ENCODE data around the gene DBX1.

The DBX1 gene

DNA sequence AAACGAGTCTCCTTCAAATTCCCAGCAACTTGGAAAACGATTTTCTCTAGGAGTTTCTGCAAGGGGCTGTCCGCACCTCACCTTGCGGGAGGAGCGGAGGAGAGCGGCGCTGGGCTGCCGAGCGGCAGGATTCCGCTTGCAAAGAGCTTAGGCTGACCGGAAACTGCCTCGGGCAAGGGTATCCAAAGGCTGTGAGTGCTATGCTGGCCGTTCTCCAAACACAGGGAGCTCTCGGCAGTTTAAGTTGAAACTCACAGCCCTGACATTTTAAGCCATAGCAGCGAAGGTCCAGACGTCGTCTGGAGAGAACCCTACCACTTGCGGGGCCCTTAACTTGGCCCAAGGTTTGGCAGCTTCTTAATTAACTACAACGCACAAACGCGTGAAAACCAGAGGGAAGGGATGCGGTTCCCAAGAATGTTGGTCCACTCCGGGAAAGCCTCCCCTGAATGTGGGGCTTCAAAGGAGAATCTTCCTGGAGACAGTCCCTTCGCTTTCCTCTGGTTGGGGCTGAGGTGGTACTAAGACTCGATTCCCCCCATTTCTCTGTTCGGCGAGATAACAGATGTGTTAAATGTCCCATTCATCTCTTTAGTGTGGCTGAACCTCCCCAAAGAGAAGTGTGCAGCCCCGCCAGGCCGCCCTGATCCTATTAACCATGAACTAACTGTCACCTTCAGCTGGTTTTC lies 1.1 kb upstream of the DBX1 start:
- no peak for DNase-seq (ENCODE audit: low read depth)
- no peak overlapping the region for H3K4me3 ChIP-seq (ENCODE audit: low read depth, low read length)
- TF ChIP-seq, protein P1, sequence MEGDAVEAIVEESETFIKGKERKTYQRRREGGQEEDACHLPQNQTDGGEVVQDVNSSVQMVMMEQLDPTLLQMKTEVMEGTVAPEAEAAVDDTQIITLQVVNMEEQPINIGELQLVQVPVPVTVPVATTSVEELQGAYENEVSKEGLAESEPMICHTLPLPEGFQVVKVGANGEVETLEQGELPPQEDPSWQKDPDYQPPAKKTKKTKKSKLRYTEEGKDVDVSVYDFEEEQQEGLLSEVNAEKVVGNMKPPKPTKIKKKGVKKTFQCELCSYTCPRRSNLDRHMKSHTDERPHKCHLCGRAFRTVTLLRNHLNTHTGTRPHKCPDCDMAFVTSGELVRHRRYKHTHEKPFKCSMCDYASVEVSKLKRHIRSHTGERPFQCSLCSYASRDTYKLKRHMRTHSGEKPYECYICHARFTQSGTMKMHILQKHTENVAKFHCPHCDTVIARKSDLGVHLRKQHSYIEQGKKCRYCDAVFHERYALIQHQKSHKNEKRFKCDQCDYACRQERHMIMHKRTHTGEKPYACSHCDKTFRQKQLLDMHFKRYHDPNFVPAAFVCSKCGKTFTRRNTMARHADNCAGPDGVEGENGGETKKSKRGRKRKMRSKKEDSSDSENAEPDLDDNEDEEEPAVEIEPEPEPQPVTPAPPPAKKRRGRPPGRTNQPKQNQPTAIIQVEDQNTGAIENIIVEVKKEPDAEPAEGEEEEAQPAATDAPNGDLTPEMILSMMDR (IDR thresholded peaks at IDR 0.05; ENCODE audit: insufficient read depth, low read depth, low read length, missing control alignments), result no peak

DNA sequence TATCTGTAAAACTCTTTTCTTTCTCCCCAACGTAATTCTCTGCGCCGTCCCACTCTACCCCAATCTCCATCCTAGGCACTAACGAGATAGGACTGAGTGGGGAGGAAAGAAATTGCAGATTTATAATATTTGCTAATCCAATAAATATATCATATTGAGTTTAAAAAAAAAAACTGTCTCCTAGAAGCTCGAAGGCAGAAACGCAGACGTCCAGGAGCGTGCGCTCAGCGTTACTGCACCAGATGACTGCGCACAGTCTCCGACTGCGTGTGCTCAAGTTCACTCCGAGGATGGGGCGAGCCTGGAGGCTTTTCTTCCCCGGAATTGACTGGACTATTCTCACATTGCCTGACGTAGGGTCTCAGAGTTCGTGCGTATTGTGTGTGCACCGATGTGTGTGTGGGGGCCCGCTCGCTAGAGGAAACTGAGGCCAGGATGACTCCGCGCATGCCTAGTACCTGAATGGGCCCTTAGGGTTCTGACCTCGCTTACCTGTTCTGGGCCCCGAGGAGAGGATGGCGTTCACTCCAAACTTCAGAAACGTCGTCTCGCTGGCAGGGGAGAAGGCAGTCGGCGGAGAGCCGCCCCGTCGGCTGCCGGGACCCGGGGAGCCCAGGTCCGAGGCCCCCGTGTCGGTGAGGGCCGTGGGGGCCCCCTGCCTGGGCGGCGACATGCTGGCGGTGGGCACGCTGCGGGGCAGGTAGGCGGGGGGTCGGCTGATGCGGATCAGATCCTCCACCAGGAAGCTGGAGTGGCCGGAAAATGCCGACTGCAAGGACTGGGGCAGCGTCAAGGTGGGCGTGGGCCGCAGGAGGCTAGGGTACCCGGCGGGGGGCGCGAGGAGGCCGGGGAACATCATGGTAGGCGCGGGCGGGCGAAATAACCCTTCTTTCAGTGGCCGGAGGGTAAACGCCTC lies 551 bp downstream of the DBX1 start:
- no peak overlapping the region for H3K4me3 ChIP-seq (ENCODE audit: low read depth, low read length)
- no peak for DNase-seq (ENCODE audit: low read depth)
- TF ChIP-seq, protein P1 (IDR thresholded peaks at IDR 0.05; ENCODE audit: insufficient read depth, low read depth, low read length, missing control alignments), result no peak

DNA sequence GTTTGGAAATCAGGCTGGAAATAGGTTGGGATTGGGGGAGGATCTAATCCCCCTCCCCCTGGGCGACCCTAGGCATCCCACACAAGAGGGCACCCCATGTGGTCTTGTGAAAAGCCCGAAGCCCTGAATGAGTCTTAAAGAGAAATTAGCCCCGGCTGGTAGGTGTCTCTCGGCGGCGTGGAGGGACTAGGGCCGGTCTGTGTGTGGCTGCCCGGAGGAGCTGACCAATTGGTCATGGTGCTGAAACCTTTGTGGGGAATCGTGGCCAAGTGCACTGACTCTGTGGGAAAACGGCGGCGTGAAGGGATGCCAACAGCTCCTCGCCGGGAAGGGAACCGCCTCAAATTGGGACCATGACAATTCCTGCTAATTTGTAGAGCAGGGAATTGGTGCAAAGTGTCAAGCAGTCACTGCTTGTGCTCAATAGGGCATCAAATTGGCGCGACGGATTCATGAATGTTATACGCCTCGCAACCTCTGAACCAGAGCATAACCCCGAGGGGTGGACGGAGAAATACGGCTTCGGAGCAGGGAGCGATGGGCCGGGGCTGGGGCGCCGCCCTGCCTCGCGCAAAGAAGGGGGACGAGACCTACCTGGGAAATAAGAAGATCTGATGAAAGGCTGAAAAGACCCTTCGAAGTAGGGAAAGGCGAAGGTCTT lies 1.5 kb downstream of the DBX1 start:
- TF ChIP-seq, protein P1 (IDR thresholded peaks at IDR 0.05; ENCODE audit: insufficient read depth, low read depth, low read length, missing control alignments), result no peak
- no peak overlapping the region for H3K4me3 ChIP-seq (ENCODE audit: low read depth, low read length)
- DNase-seq (ENCODE audit: low read depth), result peak; percentile 12

DNA sequence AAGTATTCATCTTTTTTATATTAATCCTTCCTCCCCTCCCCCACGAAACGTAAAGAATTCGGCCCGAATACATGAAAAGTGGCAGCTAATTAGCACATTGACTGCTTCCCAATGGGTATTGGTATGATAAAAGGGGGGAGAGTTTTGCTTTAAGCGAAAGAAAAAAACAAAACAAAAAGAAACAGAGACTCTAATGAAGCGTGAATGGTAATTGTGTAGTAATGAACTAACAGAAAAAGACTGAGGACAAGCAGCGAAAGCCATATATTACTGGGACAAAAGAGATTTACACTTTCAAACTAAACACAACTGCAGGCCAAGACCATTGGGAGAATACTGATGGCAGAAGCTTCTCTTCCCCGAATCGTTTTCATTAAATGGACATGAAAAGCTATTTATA lies 2.5 kb downstream of the DBX1 start:
- no peak overlapping the region for H3K4me3 ChIP-seq (ENCODE audit: low read depth, low read length)
- DNase-seq (ENCODE audit: low read depth), result no peak
- TF ChIP-seq, protein P1 (IDR thresholded peaks at IDR 0.05; ENCODE audit: insufficient read depth, low read depth, low read length, missing control alignments), result no peak

DNA sequence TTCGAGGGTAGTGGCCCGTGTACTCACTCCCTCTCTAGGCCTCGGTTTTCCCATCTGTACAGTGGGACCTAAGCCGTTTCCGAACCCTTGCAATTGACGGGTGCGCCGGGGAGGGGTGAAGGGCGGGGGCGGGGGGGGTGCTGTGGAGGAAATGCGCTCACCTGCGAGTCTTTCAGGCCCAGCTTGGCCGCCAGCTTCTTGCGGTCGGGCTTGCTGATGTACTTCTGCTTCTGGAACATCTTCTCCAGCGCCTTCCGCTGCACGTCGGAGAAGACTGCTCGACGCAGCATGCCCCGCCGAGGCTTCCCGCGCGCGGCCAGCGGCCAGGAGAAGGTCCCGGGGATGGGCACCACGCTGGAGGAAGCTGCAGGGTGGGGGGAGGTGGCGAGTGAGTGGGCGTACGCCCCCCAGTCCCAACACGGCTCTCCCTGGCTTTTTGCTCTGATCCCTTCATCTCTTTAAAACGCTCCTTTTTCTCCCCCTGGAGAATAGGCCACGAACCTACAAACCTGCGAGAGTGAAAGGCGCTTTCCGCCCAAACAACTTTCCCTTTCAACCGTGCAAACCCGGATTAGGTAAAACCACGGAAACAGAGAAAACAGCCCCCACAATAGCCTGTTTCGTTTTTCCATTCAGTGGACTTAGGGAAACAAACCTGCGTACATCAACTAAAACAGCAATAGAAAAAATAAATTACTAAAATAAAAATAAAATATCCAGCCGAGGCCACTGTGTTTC lies 3.2 kb downstream of the DBX1 start:
- peak; percentile 39 for DNase-seq (ENCODE audit: low read depth)
- TF ChIP-seq, protein P1 (IDR thresholded peaks at IDR 0.05; ENCODE audit: insufficient read depth, low read depth, low read length, missing control alignments), result no peak
- H3K4me3 ChIP-seq (ENCODE audit: low read depth, low read length), result peak overlapping the region; percentile 18

DNA sequence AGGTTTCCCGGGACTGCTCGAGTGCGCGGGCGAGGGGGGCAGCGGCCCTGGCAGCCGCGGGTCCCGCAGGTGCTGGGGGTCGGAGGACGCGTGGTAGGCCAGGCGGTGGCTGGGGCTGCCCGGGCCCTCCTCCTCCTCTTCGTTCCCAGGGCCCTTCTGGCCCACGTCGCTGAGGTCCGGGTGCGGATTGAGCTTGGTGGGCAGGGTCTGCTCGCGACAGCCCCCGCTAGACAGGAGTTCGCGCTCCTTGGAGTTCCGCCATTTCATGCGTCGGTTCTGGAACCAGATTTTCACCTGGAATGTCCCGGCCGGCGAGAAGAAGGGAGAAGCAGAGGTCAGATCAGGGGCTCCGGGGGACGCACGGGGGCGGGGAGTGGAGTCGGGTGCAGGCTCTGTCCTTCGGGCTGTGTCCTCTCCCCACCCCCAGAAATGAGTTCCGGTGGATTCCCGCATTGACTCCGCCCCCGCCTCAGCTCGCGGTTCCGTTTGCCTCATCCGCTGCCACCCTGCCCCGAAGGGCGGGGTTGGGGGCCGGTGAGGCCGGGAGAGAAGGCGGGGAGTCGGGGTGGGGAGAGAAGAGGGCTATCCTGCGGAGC lies 3.9 kb downstream of the DBX1 start:
- DNase-seq (ENCODE audit: low read depth), result no peak
- H3K4me3 ChIP-seq (ENCODE audit: low read depth, low read length), result no peak overlapping the region
- TF ChIP-seq, protein P1 (IDR thresholded peaks at IDR 0.05; ENCODE audit: insufficient read depth, low read depth, low read length, missing control alignments), result no peak

Measured in GM12865 (cell line).